Measurements from ENCODE around the gene OXSM. TPM values are rescaled to one million over a fixed set of nuclear protein-coding genes. Genes with fewer than 3 reads are reported as not detected.

OXSM gene
- total RNA-seq, 1 experiment from 2014 or later: 17.7 TPM

DNA sequence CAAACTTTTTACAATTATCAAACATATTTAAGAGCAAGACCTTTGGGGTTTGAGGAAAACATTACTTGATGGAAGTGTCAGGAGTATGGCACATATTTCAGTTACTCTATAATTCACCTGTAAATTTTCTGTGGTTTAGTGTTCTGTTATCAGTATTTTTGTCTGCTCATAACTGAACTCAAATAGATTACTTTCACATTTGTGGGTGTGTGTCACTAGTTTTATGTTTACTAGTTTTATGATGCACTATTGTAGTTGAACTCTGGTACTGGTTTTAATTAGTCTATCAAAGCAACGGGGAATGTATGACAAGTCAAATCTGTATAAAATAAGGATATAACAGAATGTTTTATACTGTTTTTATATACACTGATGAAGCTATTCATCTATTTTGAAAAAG is 27.2 kb downstream of the OXSM start:
- POLR2A ChIA-PET: no interaction called here
- Histone ChIP-seq H3K27me3 (ENCODE audit: insufficient read depth, low read length) (no peaks in the 10 kb centered on the region; the same call in none of the 2 replicates), H4K20me1 (ENCODE audit: insufficient read depth) (no peaks in the 10 kb centered on the region), H3K36me3 (ENCODE audit: control insufficient read depth in 1 of 2, insufficient read depth in 2 of 2, low read length in 2 of 2) (no peaks in the 10 kb centered on the region), H3K27ac (ENCODE audit: low read depth, low read length) (no peak overlapping the region), H3K79me2 (ENCODE audit: insufficient read depth, low read length) (no peaks in the 10 kb centered on the region), H3K9me3 (ENCODE audit: control insufficient read depth in 1 of 2, insufficient read depth in 1 of 2, low read depth in 1 of 2, low read length in 2 of 2) (no peaks in the 10 kb centered on the region), H3K4me2 (ENCODE audit: low read length) (no peak overlapping the region), H3K4me3 (replicated peaks in 1 of 2; ENCODE audit: low read depth in 1 of 2, low read length in 2 of 2) (no peak overlapping the region), H3K9ac (ENCODE audit: low read length) (no peak overlapping the region), H3K9me2 (ENCODE audit: insufficient read depth) (no peaks in the 10 kb centered on the region), H3K4me1 (ENCODE audit: control insufficient read depth in 1 of 2, insufficient read depth in 2 of 2, low read length in 2 of 2) (peaks cover 0 to 6% of the 10 kb centered on the region in 2 experiments; a peak in 1 of 4 replicates), H2AFZ (ENCODE audit: low read depth, low read length, poor library complexity, severe bottlenecking) (no peak overlapping the region)
- ATAC-seq: no peak
- RAD21 ChIA-PET (ENCODE audit: low non-redundant PET in 1 of 2, low total read pairs in 2 of 2, uncharacterized antibody in 2 of 2, unreplicated experiment in 2 of 2): no interaction called here
- TF ChIP-seq, protein P1, sequence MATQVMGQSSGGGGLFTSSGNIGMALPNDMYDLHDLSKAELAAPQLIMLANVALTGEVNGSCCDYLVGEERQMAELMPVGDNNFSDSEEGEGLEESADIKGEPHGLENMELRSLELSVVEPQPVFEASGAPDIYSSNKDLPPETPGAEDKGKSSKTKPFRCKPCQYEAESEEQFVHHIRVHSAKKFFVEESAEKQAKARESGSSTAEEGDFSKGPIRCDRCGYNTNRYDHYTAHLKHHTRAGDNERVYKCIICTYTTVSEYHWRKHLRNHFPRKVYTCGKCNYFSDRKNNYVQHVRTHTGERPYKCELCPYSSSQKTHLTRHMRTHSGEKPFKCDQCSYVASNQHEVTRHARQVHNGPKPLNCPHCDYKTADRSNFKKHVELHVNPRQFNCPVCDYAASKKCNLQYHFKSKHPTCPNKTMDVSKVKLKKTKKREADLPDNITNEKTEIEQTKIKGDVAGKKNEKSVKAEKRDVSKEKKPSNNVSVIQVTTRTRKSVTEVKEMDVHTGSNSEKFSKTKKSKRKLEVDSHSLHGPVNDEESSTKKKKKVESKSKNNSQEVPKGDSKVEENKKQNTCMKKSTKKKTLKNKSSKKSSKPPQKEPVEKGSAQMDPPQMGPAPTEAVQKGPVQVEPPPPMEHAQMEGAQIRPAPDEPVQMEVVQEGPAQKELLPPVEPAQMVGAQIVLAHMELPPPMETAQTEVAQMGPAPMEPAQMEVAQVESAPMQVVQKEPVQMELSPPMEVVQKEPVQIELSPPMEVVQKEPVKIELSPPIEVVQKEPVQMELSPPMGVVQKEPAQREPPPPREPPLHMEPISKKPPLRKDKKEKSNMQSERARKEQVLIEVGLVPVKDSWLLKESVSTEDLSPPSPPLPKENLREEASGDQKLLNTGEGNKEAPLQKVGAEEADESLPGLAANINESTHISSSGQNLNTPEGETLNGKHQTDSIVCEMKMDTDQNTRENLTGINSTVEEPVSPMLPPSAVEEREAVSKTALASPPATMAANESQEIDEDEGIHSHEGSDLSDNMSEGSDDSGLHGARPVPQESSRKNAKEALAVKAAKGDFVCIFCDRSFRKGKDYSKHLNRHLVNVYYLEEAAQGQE (IDR thresholded peaks at IDR 0.05; ENCODE audit: low read depth): no peak
- TF ChIP-seq, protein P2, sequence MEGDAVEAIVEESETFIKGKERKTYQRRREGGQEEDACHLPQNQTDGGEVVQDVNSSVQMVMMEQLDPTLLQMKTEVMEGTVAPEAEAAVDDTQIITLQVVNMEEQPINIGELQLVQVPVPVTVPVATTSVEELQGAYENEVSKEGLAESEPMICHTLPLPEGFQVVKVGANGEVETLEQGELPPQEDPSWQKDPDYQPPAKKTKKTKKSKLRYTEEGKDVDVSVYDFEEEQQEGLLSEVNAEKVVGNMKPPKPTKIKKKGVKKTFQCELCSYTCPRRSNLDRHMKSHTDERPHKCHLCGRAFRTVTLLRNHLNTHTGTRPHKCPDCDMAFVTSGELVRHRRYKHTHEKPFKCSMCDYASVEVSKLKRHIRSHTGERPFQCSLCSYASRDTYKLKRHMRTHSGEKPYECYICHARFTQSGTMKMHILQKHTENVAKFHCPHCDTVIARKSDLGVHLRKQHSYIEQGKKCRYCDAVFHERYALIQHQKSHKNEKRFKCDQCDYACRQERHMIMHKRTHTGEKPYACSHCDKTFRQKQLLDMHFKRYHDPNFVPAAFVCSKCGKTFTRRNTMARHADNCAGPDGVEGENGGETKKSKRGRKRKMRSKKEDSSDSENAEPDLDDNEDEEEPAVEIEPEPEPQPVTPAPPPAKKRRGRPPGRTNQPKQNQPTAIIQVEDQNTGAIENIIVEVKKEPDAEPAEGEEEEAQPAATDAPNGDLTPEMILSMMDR (IDR thresholded peaks at IDR 0.05 in 2 of 3, conservative IDR thresholded peaks at IDR 0.05 in 1 of 3; ENCODE audit: borderline replicate concordance in 1 of 3, insufficient read depth in 1 of 3, low read depth in 2 of 3, low read length in 2 of 3): no peak
- TF ChIP-seq SP1 (IDR thresholded peaks at IDR 0.05; ENCODE audit: low read depth) (no peak), SRF (IDR thresholded peaks at IDR 0.05; ENCODE audit: low read depth) (no peak), CEBPB (IDR thresholded peaks at IDR 0.05; ENCODE audit: low read depth) (no peak), YY1 (IDR thresholded peaks at IDR 0.05; ENCODE audit: extremely low read depth, insufficient replicate concordance, low read depth, low read length) (no peak), EGR1 (IDR thresholded peaks at IDR 0.05; ENCODE audit: low read depth) (no peak), POLR2A (IDR thresholded peaks at IDR 0.05; ENCODE audit: borderline replicate concordance, extremely low read depth, insufficient read depth, insufficient read length) (no peak), JUND (IDR thresholded peaks at IDR 0.05) (no peak), TCF7L2 (IDR thresholded peaks at IDR 0.05; ENCODE audit: borderline replicate concordance, extremely low read depth, insufficient read depth, insufficient read length) (no peak), ZFX (IDR thresholded peaks at IDR 0.05) (no peak)
- TF ChIP-seq, protein P3, sequence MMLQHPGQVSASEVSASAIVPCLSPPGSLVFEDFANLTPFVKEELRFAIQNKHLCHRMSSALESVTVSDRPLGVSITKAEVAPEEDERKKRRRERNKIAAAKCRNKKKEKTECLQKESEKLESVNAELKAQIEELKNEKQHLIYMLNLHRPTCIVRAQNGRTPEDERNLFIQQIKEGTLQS (IDR thresholded peaks at IDR 0.05): no peak
- TF ChIP-seq, protein P4, sequence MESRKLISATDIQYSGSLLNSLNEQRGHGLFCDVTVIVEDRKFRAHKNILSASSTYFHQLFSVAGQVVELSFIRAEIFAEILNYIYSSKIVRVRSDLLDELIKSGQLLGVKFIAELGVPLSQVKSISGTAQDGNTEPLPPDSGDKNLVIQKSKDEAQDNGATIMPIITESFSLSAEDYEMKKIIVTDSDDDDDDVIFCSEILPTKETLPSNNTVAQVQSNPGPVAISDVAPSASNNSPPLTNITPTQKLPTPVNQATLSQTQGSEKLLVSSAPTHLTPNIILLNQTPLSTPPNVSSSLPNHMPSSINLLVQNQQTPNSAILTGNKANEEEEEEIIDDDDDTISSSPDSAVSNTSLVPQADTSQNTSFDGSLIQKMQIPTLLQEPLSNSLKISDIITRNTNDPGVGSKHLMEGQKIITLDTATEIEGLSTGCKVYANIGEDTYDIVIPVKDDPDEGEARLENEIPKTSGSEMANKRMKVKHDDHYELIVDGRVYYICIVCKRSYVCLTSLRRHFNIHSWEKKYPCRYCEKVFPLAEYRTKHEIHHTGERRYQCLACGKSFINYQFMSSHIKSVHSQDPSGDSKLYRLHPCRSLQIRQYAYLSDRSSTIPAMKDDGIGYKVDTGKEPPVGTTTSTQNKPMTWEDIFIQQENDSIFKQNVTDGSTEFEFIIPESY (IDR thresholded peaks at IDR 0.05; ENCODE audit: extremely low read depth, insufficient replicate concordance, low read length): no peak
- CTCF ChIA-PET: no interaction called here
- intact Hi-C loops (cut with micrococcal nuclease): no loop called here
- no TSS peak for BruUV-seq (replicated peaks)
- no peak for DNase-seq (ENCODE audit: low read depth, low spot score)
